Measurements from ENCODE around the gene RRM1. TPM values are rescaled to one million over a fixed set of nuclear protein-coding genes. Genes with fewer than 3 reads are reported as not detected.
A peak's percentile ranks its signal among the peaks of the same experiment; 100 is the strongest.

Gene RRM1
- total RNA-seq, 3 donors from 2014 or later (not counting 1 experiment from before 2014, with no cell fraction given), result 17.0 to 37.6 (median 24.4) TPM

DNA sequence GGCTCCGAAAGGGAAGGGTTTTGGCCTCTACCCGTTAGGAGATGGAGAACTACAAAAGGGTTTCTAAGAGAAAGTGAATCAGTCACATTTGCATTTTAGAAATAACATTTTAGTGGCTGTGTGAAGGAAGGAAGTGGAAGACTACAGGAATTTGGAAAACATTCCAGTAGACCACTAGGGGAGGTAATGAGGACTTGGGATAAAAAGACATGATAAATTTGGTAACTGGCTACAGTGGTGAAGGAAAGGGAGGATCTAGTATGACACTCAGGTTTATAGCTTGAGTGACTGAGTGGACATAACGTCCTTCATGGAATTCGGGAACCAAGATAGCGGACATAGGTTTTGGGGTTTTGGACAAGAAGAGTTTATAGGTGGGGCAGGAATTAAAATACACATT lies 7.0 kb upstream of the RRM1 start:
- Histone ChIP-seq H3K36me3 (ENCODE audit: control insufficient read depth, insufficient read depth, low read length) (peaks cover 57% of the 10 kb centered on the region), H3K27me3 (ENCODE audit: control insufficient read depth, insufficient read depth, low read length) (no peaks in the 10 kb centered on the region), H3K27ac (ENCODE audit: low read length) (no peak overlapping the region), H3K4me3 (ENCODE audit: low read length) (no peak overlapping the region), H3K4me1 (ENCODE audit: control insufficient read depth, insufficient read depth, low read length) (peaks cover 34% of the 10 kb centered on the region), H3K9me3 (ENCODE audit: control insufficient read depth, insufficient read depth, low read length) (no peaks in the 10 kb centered on the region)
- Mint-ChIP-seq H3K4me3 (no peak overlapping the region), H3K27me3 (ENCODE audit: low read depth in 2 of 2) (no peaks in the 10 kb centered on the region), H3K27ac (peak overlapping the region; percentile 68 to 71), H3K9me3 (no peaks in the 10 kb centered on the region), H3K4me1 (peaks cover 45 to 50% of the 10 kb centered on the region in 2 donors), H3K36me3 (peaks cover 20% of the 10 kb centered on the region)
- TF ChIP-seq, protein P1, sequence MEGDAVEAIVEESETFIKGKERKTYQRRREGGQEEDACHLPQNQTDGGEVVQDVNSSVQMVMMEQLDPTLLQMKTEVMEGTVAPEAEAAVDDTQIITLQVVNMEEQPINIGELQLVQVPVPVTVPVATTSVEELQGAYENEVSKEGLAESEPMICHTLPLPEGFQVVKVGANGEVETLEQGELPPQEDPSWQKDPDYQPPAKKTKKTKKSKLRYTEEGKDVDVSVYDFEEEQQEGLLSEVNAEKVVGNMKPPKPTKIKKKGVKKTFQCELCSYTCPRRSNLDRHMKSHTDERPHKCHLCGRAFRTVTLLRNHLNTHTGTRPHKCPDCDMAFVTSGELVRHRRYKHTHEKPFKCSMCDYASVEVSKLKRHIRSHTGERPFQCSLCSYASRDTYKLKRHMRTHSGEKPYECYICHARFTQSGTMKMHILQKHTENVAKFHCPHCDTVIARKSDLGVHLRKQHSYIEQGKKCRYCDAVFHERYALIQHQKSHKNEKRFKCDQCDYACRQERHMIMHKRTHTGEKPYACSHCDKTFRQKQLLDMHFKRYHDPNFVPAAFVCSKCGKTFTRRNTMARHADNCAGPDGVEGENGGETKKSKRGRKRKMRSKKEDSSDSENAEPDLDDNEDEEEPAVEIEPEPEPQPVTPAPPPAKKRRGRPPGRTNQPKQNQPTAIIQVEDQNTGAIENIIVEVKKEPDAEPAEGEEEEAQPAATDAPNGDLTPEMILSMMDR (IDR thresholded peaks at IDR 0.05), result no peak
- no peak for DNase-seq
- intact Hi-C loops (cut with micrococcal nuclease), result no loop called here
- WGBS (ENCODE audit: insufficient coverage), result 95% methylated on average over 5 of the region's 5 CpGs
- no peak for ATAC-seq

DNA sequence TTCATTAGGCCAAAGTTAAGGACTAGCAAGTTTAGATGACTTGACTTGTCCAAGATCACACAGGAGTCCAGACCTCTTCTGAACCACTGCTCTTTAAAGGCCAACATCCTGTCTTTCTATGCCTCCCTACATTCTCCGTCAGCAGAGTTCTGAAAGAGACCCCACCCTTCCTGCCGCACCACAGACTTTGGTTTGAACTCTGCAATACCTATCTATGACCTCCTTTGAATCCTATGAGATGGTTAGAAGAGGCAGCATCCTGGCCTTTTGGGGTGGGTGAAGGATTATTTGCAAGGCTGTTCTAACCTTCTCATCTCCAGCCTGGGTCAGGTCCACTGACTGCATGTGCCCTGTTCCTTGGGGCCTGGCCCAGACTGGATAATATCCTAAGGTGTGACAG lies 4.3 kb upstream of the RRM1 start:
- H3K4me3 ChIP-seq (ENCODE audit: low read length), result no peak overlapping the region

DNA sequence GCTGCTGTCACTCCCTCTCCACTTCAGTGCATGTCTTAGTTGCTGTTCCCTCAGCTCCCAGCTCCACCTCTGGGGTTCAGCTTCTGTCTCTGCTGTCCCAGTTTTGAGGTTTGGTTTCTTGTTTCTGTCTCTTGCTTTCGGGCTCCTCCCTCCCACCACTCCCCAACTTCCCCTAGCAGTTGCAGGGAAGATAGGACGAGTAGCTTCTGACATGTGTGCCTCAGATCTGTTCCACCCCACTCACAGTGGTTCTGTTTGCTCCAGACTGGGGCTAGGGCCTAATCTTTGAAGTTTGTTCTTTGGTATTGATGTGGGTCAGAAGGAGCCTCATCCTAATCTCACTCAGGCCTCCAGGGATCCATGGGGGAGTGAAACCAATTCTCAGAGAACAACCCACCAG lies 2.6 kb upstream of the RRM1 start:
- ATAC-seq, result no peak
- 0% methylated on average over 1 of the region's 2 CpGs for WGBS (ENCODE audit: insufficient coverage)
- peak overlapping the region; percentile 79 to 97 for H3K27ac Mint-ChIP-seq
- peaks cover 43% of the 10 kb centered on the region for H3K4me1 ChIP-seq (ENCODE audit: control insufficient read depth, insufficient read depth, low read length)
- peak in 1 of 2 donors; percentile 58 for DNase-seq
- H3K36me3 ChIP-seq (ENCODE audit: control insufficient read depth, insufficient read depth, low read length), result peaks cover 20% of the 10 kb centered on the region
- TF ChIP-seq, protein P1 (IDR thresholded peaks at IDR 0.05), result no peak
- intact Hi-C loops (cut with micrococcal nuclease), result no loop called here
- H3K27ac ChIP-seq (ENCODE audit: low read length), result peak overlapping the region; percentile 6
- no peaks in the 10 kb centered on the region for H3K27me3 ChIP-seq (ENCODE audit: control insufficient read depth, insufficient read depth, low read length)
- no peak overlapping the region for H3K4me3 ChIP-seq (ENCODE audit: low read length)
- peaks cover 3% of the 10 kb centered on the region for H3K36me3 Mint-ChIP-seq
- no peaks in the 10 kb centered on the region for H3K9me3 ChIP-seq (ENCODE audit: control insufficient read depth, insufficient read depth, low read length)
- no peaks in the 10 kb centered on the region for H3K27me3 Mint-ChIP-seq (ENCODE audit: low read depth in 2 of 2)
- H3K9me3 Mint-ChIP-seq, result no peaks in the 10 kb centered on the region
- H3K4me3 Mint-ChIP-seq, result peak overlapping the region; percentile 71
- peaks cover 47 to 60% of the 10 kb centered on the region in 2 donors for H3K4me1 Mint-ChIP-seq

More for the DNA sequence above, 4.3 kb upstream of the RRM1 start:
- no peaks in the 10 kb centered on the region for H3K27me3 Mint-ChIP-seq (ENCODE audit: low read depth in 2 of 2)
- H3K4me1 ChIP-seq (ENCODE audit: control insufficient read depth, insufficient read depth, low read length), result peaks cover 45% of the 10 kb centered on the region
- peaks cover 8% of the 10 kb centered on the region for H3K36me3 Mint-ChIP-seq
- DNase-seq (peak in 1 of 2 donors; percentile 80), ATAC-seq (no peak)
- peak overlapping the region; percentile 79 to 97 for H3K27ac Mint-ChIP-seq
- peak overlapping the region; percentile 67 for H3K27ac ChIP-seq (ENCODE audit: low read length)
- intact Hi-C loops (cut with micrococcal nuclease), result no loop called here
- H3K4me1 Mint-ChIP-seq, result peaks cover 49 to 61% of the 10 kb centered on the region in 2 donors
- H3K27me3 ChIP-seq (ENCODE audit: control insufficient read depth, insufficient read depth, low read length), result no peaks in the 10 kb centered on the region
- H3K9me3 Mint-ChIP-seq, result no peaks in the 10 kb centered on the region
- H3K36me3 ChIP-seq (ENCODE audit: control insufficient read depth, insufficient read depth, low read length), result peaks cover 33% of the 10 kb centered on the region
- no peaks in the 10 kb centered on the region for H3K9me3 ChIP-seq (ENCODE audit: control insufficient read depth, insufficient read depth, low read length)
- WGBS (ENCODE audit: insufficient coverage), result 33% methylated on average over 1 of the region's 2 CpGs
- TF ChIP-seq, protein P1 (IDR thresholded peaks at IDR 0.05), result no peak
- H3K4me3 Mint-ChIP-seq, result peak overlapping the region; percentile 65
